Measurements from ENCODE around the gene CAMK1D.

CAMK1D gene

DNA sequence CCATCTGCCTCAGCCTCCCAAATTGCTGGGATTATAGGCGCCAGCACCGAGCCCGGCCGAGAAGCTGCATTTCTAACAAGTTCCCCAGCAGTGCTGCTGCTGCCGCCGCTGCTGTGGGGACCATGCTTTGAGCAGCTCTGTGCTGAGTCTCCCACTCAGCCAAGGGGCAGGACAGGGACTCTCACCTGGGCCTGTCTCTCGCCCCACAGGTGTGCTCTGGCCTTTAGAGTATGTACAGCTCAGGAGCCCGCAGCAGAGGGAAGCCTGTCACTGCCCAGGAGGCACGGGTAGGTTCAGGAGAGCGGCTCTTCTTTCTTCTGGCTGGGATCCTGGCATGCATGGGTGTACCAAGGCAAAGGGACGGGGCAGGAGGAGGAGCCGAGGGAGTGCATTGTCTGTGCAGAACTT lies 130.1 kb downstream of the CAMK1D start:
- TF ChIP-seq, protein P1, sequence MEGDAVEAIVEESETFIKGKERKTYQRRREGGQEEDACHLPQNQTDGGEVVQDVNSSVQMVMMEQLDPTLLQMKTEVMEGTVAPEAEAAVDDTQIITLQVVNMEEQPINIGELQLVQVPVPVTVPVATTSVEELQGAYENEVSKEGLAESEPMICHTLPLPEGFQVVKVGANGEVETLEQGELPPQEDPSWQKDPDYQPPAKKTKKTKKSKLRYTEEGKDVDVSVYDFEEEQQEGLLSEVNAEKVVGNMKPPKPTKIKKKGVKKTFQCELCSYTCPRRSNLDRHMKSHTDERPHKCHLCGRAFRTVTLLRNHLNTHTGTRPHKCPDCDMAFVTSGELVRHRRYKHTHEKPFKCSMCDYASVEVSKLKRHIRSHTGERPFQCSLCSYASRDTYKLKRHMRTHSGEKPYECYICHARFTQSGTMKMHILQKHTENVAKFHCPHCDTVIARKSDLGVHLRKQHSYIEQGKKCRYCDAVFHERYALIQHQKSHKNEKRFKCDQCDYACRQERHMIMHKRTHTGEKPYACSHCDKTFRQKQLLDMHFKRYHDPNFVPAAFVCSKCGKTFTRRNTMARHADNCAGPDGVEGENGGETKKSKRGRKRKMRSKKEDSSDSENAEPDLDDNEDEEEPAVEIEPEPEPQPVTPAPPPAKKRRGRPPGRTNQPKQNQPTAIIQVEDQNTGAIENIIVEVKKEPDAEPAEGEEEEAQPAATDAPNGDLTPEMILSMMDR (conservative IDR thresholded peaks at IDR 0.05; ENCODE audit: low read depth, low read length), result no peak
- DNase-seq (ENCODE audit: low read depth), result no peak
- H3K4me3 ChIP-seq (ENCODE audit: low read length), result no peak overlapping the region

DNA sequence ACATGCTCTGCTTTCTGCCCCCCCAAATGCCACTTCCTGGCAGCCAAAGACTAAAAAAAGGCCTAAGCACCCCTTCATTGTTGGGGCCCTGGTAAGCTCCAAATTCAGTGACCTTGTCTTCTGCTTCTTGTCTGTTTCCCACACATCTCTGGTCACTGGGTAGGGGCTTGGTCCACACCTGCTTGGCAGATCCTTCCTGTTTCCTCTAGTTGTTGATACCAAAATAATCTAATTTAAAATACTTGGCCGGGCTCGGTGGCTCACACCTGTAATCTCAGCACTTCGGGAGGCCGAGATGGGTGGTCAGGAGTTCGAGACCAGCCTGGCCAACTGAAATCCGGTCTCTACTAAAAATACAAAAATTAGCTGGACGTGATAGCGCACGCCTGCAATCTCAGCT lies 130.6 kb downstream of the CAMK1D start:
- no peak for DNase-seq (ENCODE audit: low read depth)
- no peak overlapping the region for H3K4me3 ChIP-seq (ENCODE audit: low read length)
- TF ChIP-seq, protein P1 (conservative IDR thresholded peaks at IDR 0.05; ENCODE audit: low read depth, low read length), result no peak

DNA sequence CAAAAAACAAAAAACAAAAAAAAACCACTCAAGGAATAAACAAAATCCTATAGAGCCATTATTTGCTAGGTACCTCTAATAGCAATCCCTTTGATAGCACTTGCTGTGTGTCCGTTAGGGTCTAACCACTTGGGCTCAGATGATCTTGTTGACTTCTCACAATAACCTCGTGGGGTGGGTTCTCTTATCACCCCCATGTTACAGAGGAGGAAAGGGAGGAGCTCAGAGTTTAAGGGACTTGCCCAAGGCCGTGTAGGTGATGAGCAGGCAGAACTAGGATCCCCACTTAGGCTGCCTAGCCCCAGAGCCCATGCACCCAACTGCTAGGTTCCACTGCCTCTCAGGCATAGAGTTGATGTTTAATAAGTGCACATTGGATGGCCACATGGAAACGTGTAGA lies 131.1 kb downstream of the CAMK1D start:
- H3K4me3 ChIP-seq (ENCODE audit: low read length), result no peak overlapping the region
- no peak for DNase-seq (ENCODE audit: low read depth)
- TF ChIP-seq, protein P1 (conservative IDR thresholded peaks at IDR 0.05; ENCODE audit: low read depth, low read length), result no peak

DNA sequence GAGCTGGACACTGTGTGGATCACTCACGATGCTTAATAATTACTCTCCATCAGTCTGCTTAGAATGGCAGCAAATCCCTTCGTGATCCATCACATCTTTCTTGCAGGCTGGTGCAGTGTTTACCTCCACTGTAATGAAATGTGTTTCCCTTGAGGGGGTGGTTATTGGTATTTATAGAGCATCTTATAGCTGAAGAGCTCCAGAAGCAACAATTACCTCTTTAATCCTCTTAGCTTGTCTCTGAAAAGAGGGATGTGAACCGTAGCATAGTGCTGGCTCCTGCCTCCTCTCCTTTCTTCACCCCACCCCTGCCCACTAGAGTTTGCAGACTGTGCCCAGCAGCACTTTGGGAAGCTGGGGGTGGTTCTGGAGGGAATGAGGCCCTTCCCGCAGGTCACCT lies 132.6 kb downstream of the CAMK1D start:
- H3K4me3 ChIP-seq (ENCODE audit: low read length), result no peak overlapping the region
- no peak for DNase-seq (ENCODE audit: low read depth)
- TF ChIP-seq, protein P1 (conservative IDR thresholded peaks at IDR 0.05; ENCODE audit: low read depth, low read length), result no peak

DNA sequence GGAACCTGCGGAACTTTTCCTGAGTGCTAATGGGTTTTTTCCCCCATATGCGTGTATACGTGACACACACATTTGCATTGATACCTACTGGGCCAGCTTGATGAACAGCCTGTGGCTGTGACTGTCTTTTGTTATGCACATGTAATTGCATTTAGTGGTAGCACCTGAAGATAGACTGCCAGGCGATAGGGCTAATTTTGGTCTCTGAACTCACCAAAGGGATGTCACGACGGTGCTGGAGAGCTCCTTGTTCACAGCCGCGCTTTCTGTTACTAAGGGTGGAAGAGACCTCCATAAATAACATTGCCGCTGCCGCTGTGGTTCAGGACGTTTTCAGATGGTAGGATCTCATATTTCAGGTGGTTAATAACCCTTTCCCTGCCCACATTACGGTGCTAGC lies 133.2 kb downstream of the CAMK1D start:
- no peak for DNase-seq (ENCODE audit: low read depth)
- no peak overlapping the region for H3K4me3 ChIP-seq (ENCODE audit: low read length)
- TF ChIP-seq, protein P1 (conservative IDR thresholded peaks at IDR 0.05; ENCODE audit: low read depth, low read length), result no peak

DNA sequence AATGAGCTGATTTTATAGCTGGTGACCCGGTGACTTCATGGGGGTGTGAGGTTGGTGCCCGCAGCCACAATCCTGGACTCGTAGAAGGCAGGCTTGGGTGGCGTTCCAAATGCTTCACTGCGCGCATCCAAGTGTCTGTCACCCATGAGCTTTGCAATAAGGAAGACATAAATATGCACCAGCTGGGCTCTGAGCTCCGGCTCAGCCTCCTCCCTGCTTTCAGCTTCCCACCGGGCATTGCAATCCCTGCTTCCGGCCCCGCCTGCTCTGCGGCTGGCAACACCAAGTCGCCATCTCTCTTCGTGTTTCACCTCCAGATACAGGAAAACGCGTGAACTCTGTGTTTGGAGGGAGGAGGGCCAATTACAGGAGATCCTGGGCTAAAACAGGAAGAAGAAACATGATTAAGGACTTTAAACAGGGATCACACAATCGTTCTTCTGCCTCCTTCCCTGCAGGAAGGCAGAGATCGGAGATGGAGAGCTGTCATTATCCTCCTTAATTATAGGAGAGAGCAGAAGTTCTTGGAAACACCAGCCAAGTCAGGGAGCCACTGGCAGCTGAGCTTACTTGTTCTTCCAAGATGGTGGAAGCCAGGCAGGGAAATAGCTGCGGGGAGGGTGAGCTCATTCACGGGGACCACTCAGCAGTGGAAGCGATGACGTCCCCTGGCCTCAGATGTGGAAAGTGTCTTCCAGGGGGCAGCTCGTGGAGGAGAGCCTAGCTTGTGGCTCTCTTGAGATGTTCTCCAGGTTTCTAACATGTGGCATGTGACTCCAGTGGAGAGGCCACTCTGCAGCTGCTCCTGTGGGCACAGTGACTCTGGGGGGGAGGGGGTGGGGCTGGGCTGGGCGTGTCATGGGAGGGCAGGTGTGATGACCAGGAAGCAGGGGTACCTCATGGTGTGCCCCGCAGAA lies 134.9 kb downstream of the CAMK1D start:
- no peak for DNase-seq (ENCODE audit: low read depth)
- TF ChIP-seq, protein P1 (conservative IDR thresholded peaks at IDR 0.05; ENCODE audit: low read depth, low read length), result no peak
- H3K4me3 ChIP-seq (ENCODE audit: low read length), result no peak overlapping the region
